ENCODE data around the gene GFER. TPM values are rescaled to one million over a fixed set of nuclear protein-coding genes. Genes with fewer than 3 reads are reported as not detected.

Gene GFER
- polyA plus RNA-seq, 3 donors = 8.1 to 22.7 (median 22.4) TPM

GRCh38 chr16:2034696-2035430, 50.9 kb downstream of the GFER start:
- Mint-ChIP-seq H3K9me3 (no peaks in the 10 kb centered on the region), H3K36me3 (no peaks in the 10 kb centered on the region), H3K4me1 (peaks cover 13% of the 10 kb centered on the region), H3K27me3 (ENCODE audit: low read depth in 3 of 3) (peaks cover 0 to 26% (median 11%) of the 10 kb centered on the region in 3 donors), H3K27ac (no peak overlapping the region), H3K4me3 (no peak overlapping the region)
- Histone ChIP-seq H3K4me1 (ENCODE audit: control insufficient read depth in 1 of 2, insufficient read depth in 2 of 2, low read length in 2 of 2) (peaks cover 16 to 17% of the 10 kb centered on the region in 2 donors), H3K27ac (ENCODE audit: low read depth in 1 of 2, low read length in 2 of 2) (no peak overlapping the region), H3K9ac (ENCODE audit: insufficient read depth, low read length, poor library complexity, severe bottlenecking) (no peak overlapping the region), H4K20me1 (ENCODE audit: insufficient read depth, low read length) (no peaks in the 10 kb centered on the region), H3K79me2 (ENCODE audit: insufficient read depth, low read length) (no peaks in the 10 kb centered on the region), H3K36me3 (replicated peaks in 1 of 2; ENCODE audit: control insufficient read depth in 1 of 2, insufficient read depth in 2 of 2, low read length in 2 of 2) (no peaks in the 10 kb centered on the region), H3K4me3 (replicated peaks in 1 of 3; ENCODE audit: low read depth in 2 of 3, low read length in 3 of 3) (no peak overlapping the region), H3K9me3 (replicated peaks in 1 of 2; ENCODE audit: control insufficient read depth in 1 of 2, insufficient read depth in 1 of 2, low read length in 2 of 2) (no peaks in the 10 kb centered on the region), H3K4me2 (replicated peaks; ENCODE audit: extremely low read depth, low read length, poor library complexity, severe bottlenecking) (no peak overlapping the region), H2AFZ (ENCODE audit: insufficient read depth, low read depth, low read length, poor library complexity, severe bottlenecking) (no peak overlapping the region), H3K27me3 (ENCODE audit: control insufficient read depth in 2 of 2, insufficient read depth in 2 of 2, low read length in 2 of 2) (peaks cover 0 to 4% of the 10 kb centered on the region in 2 donors)
- WGBS (ENCODE audit: insufficient coverage) = 96% methylated on average over 8 of the region's 17 CpGs
- intact Hi-C loops (cut with micrococcal nuclease) = no loop called here
- no peak for DNase-seq
- TF ChIP-seq CTCF (IDR thresholded peaks at IDR 0.05) = no peak

- no peak overlapping the region for H3K27ac Mint-ChIP-seq
- Histone ChIP-seq H3K27me3 (ENCODE audit: control insufficient read depth in 2 of 2, insufficient read depth in 2 of 2, low read length in 2 of 2) (peaks cover 0 to 4% of the 10 kb centered on the region in 2 donors), H3K79me2 (ENCODE audit: insufficient read depth, low read length) (no peaks in the 10 kb centered on the region), H3K36me3 (replicated peaks in 1 of 2; ENCODE audit: control insufficient read depth in 1 of 2, insufficient read depth in 2 of 2, low read length in 2 of 2) (no peaks in the 10 kb centered on the region), H3K9me3 (replicated peaks in 1 of 2; ENCODE audit: control insufficient read depth in 1 of 2, insufficient read depth in 1 of 2, low read length in 2 of 2) (no peaks in the 10 kb centered on the region), H3K4me1 (ENCODE audit: control insufficient read depth in 1 of 2, insufficient read depth in 2 of 2, low read length in 2 of 2) (peaks cover 16 to 17% of the 10 kb centered on the region in 2 donors), H3K9ac (ENCODE audit: insufficient read depth, low read length, poor library complexity, severe bottlenecking) (no peak overlapping the region), H2AFZ (ENCODE audit: insufficient read depth, low read depth, low read length, poor library complexity, severe bottlenecking) (no peak overlapping the region), H4K20me1 (ENCODE audit: insufficient read depth, low read length) (no peaks in the 10 kb centered on the region), H3K4me3 (replicated peaks in 1 of 3; ENCODE audit: low read depth in 2 of 3, low read length in 3 of 3) (no peak overlapping the region), H3K27ac (ENCODE audit: low read depth in 1 of 2, low read length in 2 of 2) (no peak overlapping the region), H3K4me2 (replicated peaks; ENCODE audit: extremely low read depth, low read length, poor library complexity, severe bottlenecking) (no peak overlapping the region)
- 95% methylated on average over 32 of the region's 34 CpGs for WGBS (ENCODE audit: insufficient coverage)
- TF ChIP-seq CTCF (IDR thresholded peaks at IDR 0.05) = no peak
- H3K36me3 Mint-ChIP-seq = no peaks in the 10 kb centered on the region
- DNase-seq = no peak
- intact Hi-C loops (cut with micrococcal nuclease) = no loop called here
- H3K4me1 Mint-ChIP-seq = peaks cover 13% of the 10 kb centered on the region
- H3K4me3 Mint-ChIP-seq = no peak overlapping the region
- H3K9me3 Mint-ChIP-seq = no peaks in the 10 kb centered on the region
- H3K27me3 Mint-ChIP-seq (ENCODE audit: low read depth in 3 of 3) = peaks cover 0 to 26% (median 9%) of the 10 kb centered on the region in 3 donors
Measured at GRCh38 chr16:2035431-2036199, 51.6 kb downstream of the GFER start.
